Caco-2 (cell line): ENCODE measurements around the gene DAB1. TPM values are rescaled to one million over a fixed set of nuclear protein-coding genes. Genes with fewer than 3 reads are reported as not detected.

ENCODE experiments used
- BruUV-seq: library from RNA; stranded (reverse); fragments of 400-500 nt; replicated peaks from 2 replicates; lab custom pipeline; 2021; lab: Mats Ljungman, UMichigan
- CTCF ChIA-PET: fragments of 300-600 bp; sonication (Branson Sonifier 250); formaldehyde crosslinking; loops from one replicate; lab custom pipeline; 2022; ENCODE audit warnings: antibody characterized with exemption; lab: Charles Lee
- POLR2A ChIA-PET: fragments of 300-600 bp; sonication (Branson Sonifier 250); formaldehyde crosslinking; loops from one replicate; lab custom pipeline; 2022; ENCODE audit warnings: antibody characterized with exemption; lab: Charles Lee
- DNase-seq, 2 experiments: peaks; one replicate each; pipeline versions ENCODE4 v3.0.0 to v3.0.0-alpha.2; 2020 to 2022
- H3K27me3 ChIP-seq: replicated peaks from 2 replicates; pipeline ENCODE4 v1.6.0; 2011; ENCODE audit warnings: low read length; ENCODE audit not compliant: control insufficient read depth, insufficient read depth
- H3K36me3 ChIP-seq: 2 replicates; pipeline ENCODE4 v1.5.1; 2011; ENCODE audit warnings: low read length; ENCODE audit not compliant: control insufficient read depth, insufficient read depth
- H3K4me1 ChIP-seq: fragments of 250-450 bp; sonication (Bioruptor Pico); 2 replicates; pipeline ENCODE4 v1.5.1; 2020; ENCODE audit warnings: mild to moderate bottlenecking
- H3K4me3 ChIP-seq: 2 replicates; pipeline ENCODE4 v1.5.1; 2011; ENCODE audit warnings: low read depth, mild to moderate bottlenecking, control low read depth, low read length
- H3K9me3 ChIP-seq: fragments of 250-450 bp; sonication (Bioruptor Pico); 2 replicates; pipeline ENCODE4 v1.5.1; 2020; ENCODE audit warnings: mild to moderate bottlenecking, moderate library complexity
- H3K27ac Mint-ChIP-seq: one replicate; pipeline ENCODE4 v1.8.0; 2022; ENCODE audit warnings: mixed read lengths; ENCODE audit not compliant: unreplicated experiment
- H3K27me3 Mint-ChIP-seq: one replicate; pipeline ENCODE4 v1.8.0; 2022; ENCODE audit warnings: mixed read lengths; ENCODE audit not compliant: insufficient read depth, unreplicated experiment
- H3K36me3 Mint-ChIP-seq: one replicate; pipeline ENCODE4 v1.8.0; 2022; ENCODE audit warnings: mild to moderate bottlenecking, mixed read lengths; ENCODE audit not compliant: insufficient read depth, unreplicated experiment
- H3K4me1 Mint-ChIP-seq: one replicate; pipeline ENCODE4 v1.8.0; 2022; ENCODE audit warnings: low read depth, mixed read lengths; ENCODE audit not compliant: unreplicated experiment
- H3K4me3 Mint-ChIP-seq: one replicate; pipeline ENCODE4 v1.8.0; 2022; ENCODE audit warnings: mild to moderate bottlenecking, moderate library complexity, mixed read lengths; ENCODE audit not compliant: unreplicated experiment
- H3K9me3 Mint-ChIP-seq: one replicate; pipeline ENCODE4 v1.8.0; 2022; ENCODE audit warnings: mixed read lengths; ENCODE audit not compliant: unreplicated experiment
- CTCF ChIP-seq, 2 experiments: fragments of 200-600 bp in 1 of 2; IDR thresholded peaks; 1 replicate in 1 of 2; 2 replicates in 1 of 2; pipeline versions ENCODE4 v1.5.1 to v1.8.0; 2011 to 2022; ENCODE audit warnings: antibody characterized with exemption in 1 of 2, control low read depth in 1 of 2, inconsistent platforms in 1 of 2, low read depth in 1 of 2, low read length in 1 of 2, mild to moderate bottlenecking in 1 of 2, moderate library complexity in 1 of 2; ENCODE audit not compliant: insufficient read depth in 1 of 2, severe bottlenecking in 1 of 2, unreplicated experiment in 1 of 2
- intact Hi-C: fragments of 100-400 bp; cut with micrococcal nuclease; formaldehyde crosslinking; loops from one replicate; pipeline ENCODE4 v1.10.0; 2022; ENCODE audit not compliant: unreplicated experiment
- total RNA-seq: library from RNA; stranded (reverse); gene quantifications from 2 replicates; pipeline ENCODE4 v1.2.3, GENCODE V29; 2022

DAB1 gene
- total RNA-seq, 1 experiment from 2014 or later: 0.32 TPM

GRCh38 chr1:57017200-57017599 is 406.7 kb downstream of the DAB1 start:
- DNase-seq: no peak
- H3K27ac Mint-ChIP-seq: no peak overlapping the region
- no TSS peak for BruUV-seq
- intact Hi-C loops: loop anchor here (2.0 kb wide), 1 partner anchor 184 kb away; no protein-coding TSS in a partner anchor
- Histone ChIP-seq H3K4me3 (no peak overlapping the region), H3K27me3 (no peaks in the 10 kb centered on the region), H3K4me1 (no peaks in the 10 kb centered on the region), H3K9me3 (no peaks in the 10 kb centered on the region), H3K36me3 (no peaks in the 10 kb centered on the region)
- ChIA-PET POLR2A (no interaction called here), CTCF (no interaction called here)
- H3K36me3 Mint-ChIP-seq: no peaks in the 10 kb centered on the region
- no peaks in the 10 kb centered on the region for H3K27me3 Mint-ChIP-seq
- peaks cover 6% of the 10 kb centered on the region for H3K4me1 Mint-ChIP-seq
- no peak for TF ChIP-seq CTCF (IDR thresholded peaks at IDR 0.05; ENCODE audit: insufficient read depth in 1 of 2, low read depth in 1 of 2, low read length in 1 of 2, severe bottlenecking in 1 of 2, unreplicated experiment in 1 of 2)
- no peaks in the 10 kb centered on the region for H3K9me3 Mint-ChIP-seq
- H3K4me3 Mint-ChIP-seq: no peak overlapping the region

DNA sequence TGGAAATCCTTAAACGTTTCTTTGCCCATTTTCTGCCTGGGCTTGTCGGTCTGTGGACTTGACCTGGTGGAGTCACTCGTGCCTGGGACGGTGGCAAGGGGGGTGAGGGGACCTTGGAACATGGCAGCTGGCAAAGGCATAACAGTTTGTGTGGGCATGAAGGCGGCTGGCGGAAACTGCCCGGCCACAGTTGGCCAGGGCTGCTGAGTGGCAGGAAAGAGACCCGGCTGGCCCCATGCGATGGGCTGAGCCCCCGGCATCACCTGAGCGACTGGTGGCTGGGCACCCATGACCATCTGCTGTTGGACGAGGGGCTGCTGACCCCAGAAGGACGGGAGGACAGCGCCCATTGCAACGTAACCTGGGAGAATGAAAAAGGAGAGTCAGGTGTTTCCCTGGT is 408.8 kb downstream of the DAB1 start:
- no peaks in the 10 kb centered on the region for H3K9me3 ChIP-seq
- no TSS peak for BruUV-seq
- no peak overlapping the region for H3K27ac Mint-ChIP-seq
- no peak for DNase-seq
- no peak for TF ChIP-seq CTCF (IDR thresholded peaks at IDR 0.05; ENCODE audit: insufficient read depth in 1 of 2, low read depth in 1 of 2, low read length in 1 of 2, severe bottlenecking in 1 of 2, unreplicated experiment in 1 of 2)
- H3K4me3 ChIP-seq: no peak overlapping the region
- no peaks in the 10 kb centered on the region for H3K4me1 ChIP-seq
- H3K27me3 ChIP-seq: no peaks in the 10 kb centered on the region
- ChIA-PET CTCF (no interaction called here), POLR2A (no interaction called here)
- no peaks in the 10 kb centered on the region for H3K36me3 ChIP-seq
- H3K4me3 Mint-ChIP-seq: no peak overlapping the region
- H3K27me3 Mint-ChIP-seq: no peaks in the 10 kb centered on the region
- no peaks in the 10 kb centered on the region for H3K36me3 Mint-ChIP-seq
- H3K9me3 Mint-ChIP-seq: no peaks in the 10 kb centered on the region
- peaks cover 6% of the 10 kb centered on the region for H3K4me1 Mint-ChIP-seq
- intact Hi-C loops: no loop called here

DNA sequence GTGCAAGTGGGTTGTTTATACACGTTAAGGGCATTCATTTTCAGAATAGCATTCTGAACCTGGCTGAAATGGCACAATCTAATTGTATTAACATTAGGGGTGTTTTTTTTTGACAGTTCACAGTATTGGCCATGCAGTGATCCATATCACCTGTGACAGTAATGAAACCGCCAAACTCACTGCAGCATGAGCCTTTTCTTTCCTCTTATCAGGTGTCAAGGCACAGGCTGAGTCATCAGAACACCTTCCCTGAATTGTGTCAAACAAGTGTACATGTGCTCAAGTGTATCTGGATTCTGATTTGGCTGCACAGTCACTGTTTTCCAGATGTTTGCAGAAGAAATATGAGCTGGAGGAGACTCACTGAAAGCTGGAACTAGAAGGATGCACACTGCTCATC is 410.3 kb downstream of the DAB1 start:
- no peaks in the 10 kb centered on the region for H3K9me3 Mint-ChIP-seq
- H3K36me3 ChIP-seq: no peaks in the 10 kb centered on the region
- intact Hi-C loops: no loop called here
- no peaks in the 10 kb centered on the region for H3K36me3 Mint-ChIP-seq
- H3K27me3 ChIP-seq: no peaks in the 10 kb centered on the region
- DNase-seq: no peak
- H3K4me3 ChIP-seq: no peak overlapping the region
- no peak overlapping the region for H3K27ac Mint-ChIP-seq
- H3K27me3 Mint-ChIP-seq: no peaks in the 10 kb centered on the region
- TF ChIP-seq CTCF (IDR thresholded peaks at IDR 0.05; ENCODE audit: insufficient read depth in 1 of 2, low read depth in 1 of 2, low read length in 1 of 2, severe bottlenecking in 1 of 2, unreplicated experiment in 1 of 2): no peak
- no TSS peak for BruUV-seq
- CTCF ChIA-PET: no interaction called here
- no peaks in the 10 kb centered on the region for H3K9me3 ChIP-seq
- H3K4me1 ChIP-seq: no peaks in the 10 kb centered on the region
- H3K4me1 Mint-ChIP-seq: peaks cover under 1% of the 10 kb centered on the region
- POLR2A ChIA-PET: no interaction called here
- H3K4me3 Mint-ChIP-seq: no peak overlapping the region
